Measurements from ENCODE around the gene KLHL3. TPM values are rescaled to one million over a fixed set of nuclear protein-coding genes. Genes with fewer than 3 reads are reported as not detected.

KLHL3 gene
- total and polyA plus RNA-seq, 9 of the 15 experiments (the other 6 are each of a cell fraction or from before 2014, with no cell fraction given) = under 0.01 to 1.5 (median 0.22) TPM

DNA sequence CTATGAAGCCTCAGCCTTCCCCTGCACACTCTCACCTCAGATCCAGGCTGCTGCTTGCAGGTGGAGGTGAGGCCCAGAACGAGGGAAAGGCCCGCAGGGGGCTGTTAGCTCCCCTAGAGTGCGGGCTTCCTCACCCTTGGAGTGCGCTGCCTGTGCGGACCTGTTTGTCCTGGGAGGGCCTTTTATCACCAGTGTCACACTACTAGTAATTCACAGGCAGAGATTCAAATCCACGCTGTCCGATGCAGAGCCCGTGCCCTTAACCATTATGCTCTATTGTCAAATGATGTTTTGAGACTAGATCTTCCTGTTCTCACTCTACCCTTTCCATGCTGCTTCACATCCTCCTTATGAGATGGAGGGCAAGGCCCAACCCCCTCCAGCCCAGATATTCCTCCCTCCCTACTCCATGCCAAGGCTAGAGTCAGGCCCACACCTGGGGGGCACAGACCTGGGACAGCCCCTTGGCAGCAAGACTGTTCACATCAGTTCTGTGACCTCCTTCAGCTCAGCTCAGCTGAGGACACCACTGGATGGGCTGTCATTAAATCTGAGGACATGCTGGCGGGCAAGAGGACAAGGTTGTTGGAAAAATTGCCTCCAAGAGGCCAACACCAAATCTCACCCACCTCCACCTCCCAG lies 124.0 kb downstream of the KLHL3 start:
- ATAC-seq (no peak), DNase-seq (ENCODE audit: extremely low read depth in 1 of 4, low spot score in 3 of 4) (no peak), FAIRE-seq (no peak)
- Histone ChIP-seq H3K9me3 (replicated peaks; ENCODE audit: control insufficient read depth, insufficient read depth, low read depth, low read length) (no peaks in the 10 kb centered on the region), H3K36me3 (ENCODE audit: control insufficient read depth, insufficient read depth, low read length) (no peaks in the 10 kb centered on the region), H4K20me1 (replicated peaks; ENCODE audit: control insufficient read depth, insufficient read depth, low read length) (peaks cover 7% of the 10 kb centered on the region; the same call in 1 of the 2 replicates), H2AFZ (ENCODE audit: low read depth, low read length) (no peak overlapping the region), H3K4me3 (no peak overlapping the region), H3K79me2 (ENCODE audit: control insufficient read depth, insufficient read depth, low read length) (no peaks in the 10 kb centered on the region), H3K9ac (ENCODE audit: insufficient read depth in 1 of 2, low read depth in 2 of 2, low read length in 2 of 2) (no peak overlapping the region), H3K27me3 (ENCODE audit: control insufficient read depth in 2 of 2, insufficient read depth in 2 of 2, low read length in 2 of 2) (peaks cover 5 to 26% of the 10 kb centered on the region in 2 experiments; a peak in 4 of 5 replicates), H3K9me1 (ENCODE audit: control insufficient read depth, insufficient read depth, low read length) (no peaks in the 10 kb centered on the region), H3K4me2 (ENCODE audit: insufficient read depth, low read length) (no peak overlapping the region), H3K27ac (ENCODE audit: extremely low read depth, low read depth, low read length) (no peak overlapping the region), H3K4me1 (replicated peaks in 1 of 2; ENCODE audit: control insufficient read depth in 2 of 2, insufficient read depth in 2 of 2, low read length in 2 of 2) (no peaks in the 10 kb centered on the region)
- no TSS peak for BruUV-seq (replicated peaks)
- TF ChIP-seq EP300 (IDR thresholded peaks at IDR 0.05; ENCODE audit: low read length) (no peak), ZSCAN29 (IDR thresholded peaks at IDR 0.05) (no peak), PHF21A (IDR thresholded peaks at IDR 0.05; ENCODE audit: borderline replicate concordance, low read depth) (no peak), ZNF263 (CRISPR knock-in tag; IDR thresholded peaks at IDR 0.05; ENCODE audit: borderline replicate concordance) (no peak), RAD21 (CRISPR knock-in tag; conservative IDR thresholded peaks at IDR 0.05 in 1 of 2, IDR thresholded peaks at IDR 0.05 in 1 of 2) (no peak), OTX1 (CRISPR knock-in tag; IDR thresholded peaks at IDR 0.05) (no peak), CSDE1 (IDR thresholded peaks at IDR 0.05) (no peak), HINFP (tag; conservative IDR thresholded peaks at IDR 0.05; ENCODE audit: low read depth) (no peak), CBX3 (IDR thresholded peaks at IDR 0.05; ENCODE audit: borderline replicate concordance in 1 of 2, low read length in 2 of 2) (no peak)
- ChIA-PET POLR2A (interaction anchor here (0.5 to 1.0 kb wide), 2 partner anchors 14 to 172 kb away, joined by 3 to 5 read pairs; no protein-coding TSS in a partner anchor), CTCF (ENCODE audit: low intra/inter-chr PET ratio) (no interaction called here)
- intact Hi-C loops (cut with micrococcal nuclease) = no loop called here
- WGBS (ENCODE audit: insufficient coverage, low coverage, missing lambda C conversion rate) = 2% methylated on average over 9 of the region's 9 CpGs
- in situ Hi-C loops (cut with MboI) = no loop called here
